Heart right ventricle (tissue), 16 donors: Measurements from ENCODE around the gene ALG5. TPM values are rescaled to one million over a fixed set of nuclear protein-coding genes. Genes with fewer than 3 reads are reported as not detected.

Source experiments
- ATAC-seq, 8 donors: fragments of 200-7000 bp; cut with Tn5 transposase; one replicate each; pipeline ENCODE4 v1.9.1; 2020; ENCODE audit warnings: mild to moderate bottlenecking in 8 of 8, moderate library complexity in 8 of 8, moderate number of reproducible peaks in 1 of 8
- DNase-seq, 2 donors: peaks; one replicate each; pipeline ENCODE4 v3.0.0-alpha.2; 2020
- H3K27ac ChIP-seq, 10 donors: fragments of 200-600 bp; sonication (generic) in 2 of 10; one replicate each; pipeline versions ENCODE4 v1.5.0 to v1.8.0; 2020 to 2022; ENCODE audit warnings: mild to moderate bottlenecking in 3 of 10
- H3K27me3 ChIP-seq, 7 donors: fragments of 200-600 bp; one replicate each; pipeline ENCODE4 v1.8.0; 2021 to 2022; ENCODE audit warnings: mild to moderate bottlenecking in 2 of 7
- H3K36me3 ChIP-seq, 9 donors: fragments of 200-600 bp; sonication (generic) in 1 of 9; one replicate each; pipeline versions ENCODE4 v1.5.0 to v1.8.0; 2020 to 2022; ENCODE audit warnings: mild to moderate bottlenecking in 2 of 9
- H3K4me1 ChIP-seq, 9 donors: fragments of 200-600 bp; sonication (generic) in 1 of 9; one replicate each; pipeline versions ENCODE4 v1.5.0 to v1.8.0; 2020 to 2022; ENCODE audit warnings: mild to moderate bottlenecking in 4 of 9
- H3K4me3 ChIP-seq, 10 donors: fragments of 200-600 bp; sonication (generic) in 2 of 10; one replicate each; pipeline versions ENCODE4 v1.5.0 to v1.8.0; 2020 to 2022; ENCODE audit warnings: mild to moderate bottlenecking in 7 of 10, moderate library complexity in 2 of 10
- H3K9me3 ChIP-seq, 11 donors: fragments of 200-600 bp in 10 of 11; sonication (generic) in 2 of 11; one replicate each; pipeline versions ENCODE4 v1.5.0 to v1.8.0; 2013 to 2022; ENCODE audit warnings: mild to moderate bottlenecking in 2 of 11, control low read depth in 1 of 11, moderate library complexity in 1 of 11
- CTCF ChIP-seq, 9 donors: fragments of 200-600 bp; sonication (generic) in 2 of 9; IDR thresholded peaks; one replicate each; pipeline versions ENCODE4 v1.5.0 to v1.8.0; 2021 to 2022; ENCODE audit warnings: antibody characterized with exemption in 9 of 9, mild to moderate bottlenecking in 5 of 9, moderate library complexity in 1 of 9
- WGBS, 2 donors: extraction: QIAGEN DNeasy Blood & Tissue Kit; methylation state at CpG; one replicate each; pipeline ENCODE4 v1.1.7; 2013; ENCODE audit warnings: inconsistent platforms in 1 of 2; 5-methylcytosine and 5-hydroxymethylcytosine counted together
- intact Hi-C, 10 donors: fragments of 100-400 bp; cut with DNase I; formaldehyde crosslinking; loops; one replicate each; pipeline versions ENCODE4 v1.11.1 to v1.14.2; 2022
- polyA plus RNA-seq, 2 donors: library from polyadenylated mRNA; stranded (reverse); fragments of 200-250 nt; gene quantifications; one replicate each; pipeline ENCODE4 v1.2.3, GENCODE V29; 2013
- total RNA-seq, 10 donors: library from RNA; stranded (reverse); fragmentation: NEBNext Ultra II Directional in 3 of 10; extraction: Animal tissue kit (Norgen Biotek cat#: 25700) in 3 of 10; gene quantifications; one replicate each; pipeline versions ENCODE4 v1.2.1 to v1.2.4, GENCODE V29; 2021 to 2023
- donor health status: Arrhythmogenic right ventricular cardiomyopathy.
- donor health status: ischemic (EF 13 %, LVEDD 7.1; RV severe dilation, severe dysfunction).
- donor health status: healthy with polysubstance abuse.
- donor health status: DM: no; HTN: yes; CAD: no.
- donor health status: DM: no; HTN: no; CAD: no.
- donor health status: ischemic (EF 25% LVEDD 6.9; RV normal size, moderate dysfunction).
- donor health status: ischemic (EF 25% LVEDD 5.7; RV mildly dilated, moderate dysfunction).
- donor health status: healthy.
- donor health status: DM: yes; HTN: yes; CAD: no.
- donor health status: Ischemic cardiomyopathy.
- donor health status: ischemic (EF 35%, LVEDD 5.7; RV mildly dilated, moderate dysfunction).
- donor health status: nonischemic (EF 11% LVEDD 7.7; RV severe dilation, severe dysfunction).
- donor health status: DM: yes; HTN: yes; CAD: no.
- donor health status: PGD.
- donor health status: ischemic (EF 29% LVEDD 5.4; RV normal size, mild dysfunction).
- donor health status: nonischemic (EF 23%, LVEDD 6.1; RV moderate dilation, normal function).

Gene ALG5
- total and polyA plus RNA-seq, 12 donors: 7.3 to 29.6 (median 10.5) TPM

- H3K27ac ChIP-seq: no peak overlapping the region
- H3K4me3 ChIP-seq: no peak overlapping the region
- TF ChIP-seq CTCF (IDR thresholded peaks at IDR 0.05): no peak
- H3K36me3 ChIP-seq: peaks cover 0 to 100% (median 62%) of the 10 kb centered on the region in 9 donors
- no peaks in the 10 kb centered on the region for H3K27me3 ChIP-seq
- intact Hi-C loops: loop anchor here in 4 of 10 donors (10.0 kb wide), 3 partner anchors 122 to 572 kb away; no protein-coding TSS in a partner anchor
- no peaks in the 10 kb centered on the region for H3K4me1 ChIP-seq
- no peaks in the 10 kb centered on the region for H3K9me3 ChIP-seq
- no peak for DNase-seq
- no peak for ATAC-seq
- 90 to 93% methylated on average over 2 of the region's 2 CpGs for WGBS, 2 donors
These were observed 12.5 kb downstream of the ALG5 start for GRCh38 chr13:36986462-36987240.

GRCh38 chr13:36981156-36981743, 17.9 kb downstream of the ALG5 start:
- peak in 8 of 9 donors; percentile 13 to 68 (median 60) for TF ChIP-seq CTCF (IDR thresholded peaks at IDR 0.05)
- H3K36me3 ChIP-seq: peaks cover 0 to 97% (median 31%) of the 10 kb centered on the region in 9 donors
- H3K27me3 ChIP-seq: no peaks in the 10 kb centered on the region
- no peak overlapping the region for H3K4me3 ChIP-seq
- DNase-seq (no peak), ATAC-seq (no peak)
- no peaks in the 10 kb centered on the region for H3K9me3 ChIP-seq
- no peak overlapping the region for H3K27ac ChIP-seq
- intact Hi-C loops: loop anchor here in 8 of 10 donors (2.0 to 10.0 kb wide), 6 partner anchors 116 to 566 kb away; no protein-coding TSS in a partner anchor
- WGBS, 2 donors: 35 to 43% methylated on average over 6 of the region's 6 CpGs
- no peaks in the 10 kb centered on the region for H3K4me1 ChIP-seq

DNA sequence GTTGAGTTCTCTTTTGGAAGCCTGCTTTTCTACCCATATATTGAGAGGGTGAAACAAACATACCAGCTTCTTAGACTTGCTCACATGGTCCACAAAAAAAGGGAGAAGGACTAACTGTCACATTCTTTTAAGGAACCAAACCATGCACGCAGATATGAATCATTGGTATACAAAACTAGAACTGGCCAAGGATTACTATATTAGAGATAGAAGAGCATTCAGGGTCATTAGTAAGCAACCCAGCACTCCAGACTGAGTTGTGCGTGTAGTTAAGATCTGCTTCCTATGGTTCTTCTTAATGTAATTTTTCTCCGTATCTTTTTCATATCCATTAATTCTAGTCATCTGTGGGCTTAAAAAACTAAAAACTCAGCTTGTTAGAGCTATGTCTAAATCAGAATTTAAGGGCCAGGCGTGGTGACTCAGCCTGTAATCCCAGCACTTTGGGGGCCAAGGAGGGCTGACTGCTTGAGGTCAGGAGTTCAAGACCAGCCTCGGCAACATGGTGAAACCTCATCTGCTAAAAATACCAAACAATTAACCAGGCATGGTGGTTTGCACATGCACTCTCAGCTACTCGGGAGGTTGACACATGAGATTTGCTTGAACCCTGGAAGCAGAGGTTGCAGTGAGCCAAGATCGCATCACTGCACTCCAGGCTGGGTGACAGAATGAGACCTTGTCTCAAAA, 19.6 kb downstream of the ALG5 start:
- H3K36me3 ChIP-seq: peaks cover 0 to 97% (median 19%) of the 10 kb centered on the region in 9 donors
- intact Hi-C loops: loop anchor here in 9 of 10 donors (2.0 to 10.0 kb wide), 6 partner anchors 115 to 565 kb away; no protein-coding TSS in a partner anchor
- WGBS, 2 donors: 85 to 90% methylated on average over 7 of the region's 7 CpGs

More for the DNA sequence above, 19.6 kb downstream of the ALG5 start:
- Histone ChIP-seq H3K27me3 (no peaks in the 10 kb centered on the region), H3K9me3 (peaks cover 0 to 11% (median 0%) of the 10 kb centered on the region in 11 donors), H3K4me1 (no peaks in the 10 kb centered on the region), H3K4me3 (no peak overlapping the region), H3K27ac (no peak overlapping the region)
- no peak for TF ChIP-seq CTCF (IDR thresholded peaks at IDR 0.05)
- ATAC-seq: no peak
- DNase-seq: no peak
